ENCODE results near the gene GTSE1.

GTSE1 gene

GRCh38 chr22:46354176-46354992 is 57.7 kb downstream of the GTSE1 start:
- no peak for DNase-seq

GRCh38 chr22:46354993-46355305 is 58.3 kb downstream of the GTSE1 start:
- DNase-seq = no peak

GRCh38 chr22:46355369-46355995 is 58.8 kb downstream of the GTSE1 start:
- no peak for DNase-seq

- DNase-seq = no peak
These were observed 59.4 kb downstream of the GTSE1 start for GRCh38 chr22:46355996-46356471.

- DNase-seq = no peak
These were observed 60.1 kb downstream of the GTSE1 start for GRCh38 chr22:46356496-46357480.

GRCh38 chr22:46357711-46358520 is 61.2 kb downstream of the GTSE1 start:
- no peak for DNase-seq

- no peak for DNase-seq
These were observed 62.1 kb downstream of the GTSE1 start for GRCh38 chr22:46358766-46359165.

- DNase-seq = no peak
These were observed 62.7 kb downstream of the GTSE1 start for GRCh38 chr22:46359362-46359761.

- DNase-seq = no peak
These were observed 63.4 kb downstream of the GTSE1 start for GRCh38 chr22:46360097-46360496.

GRCh38 chr22:46360891-46361290 is 64.2 kb downstream of the GTSE1 start:
- DNase-seq = no peak

GRCh38 chr22:46361826-46362202 is 65.1 kb downstream of the GTSE1 start:
- no peak for DNase-seq

- no peak for DNase-seq
These were observed 65.7 kb downstream of the GTSE1 start for GRCh38 chr22:46362203-46362933.

GRCh38 chr22:46362934-46363515 is 66.4 kb downstream of the GTSE1 start:
- DNase-seq = no peak

GRCh38 chr22:46363611-46364321 is 67.1 kb downstream of the GTSE1 start:
- DNase-seq = no peak

GRCh38 chr22:46364341-46365165 is 67.9 kb downstream of the GTSE1 start:
- no peak for DNase-seq

- DNase-seq = no peak
These were observed 68.5 kb downstream of the GTSE1 start for GRCh38 chr22:46365166-46365624.

- DNase-seq = no peak
These were observed 69.7 kb downstream of the GTSE1 start for GRCh38 chr22:46366327-46366731.

- DNase-seq = no peak
These were observed 70.4 kb downstream of the GTSE1 start for GRCh38 chr22:46366801-46367706.

Data from NCI-H1092 (cell line).